B cell (primary cell): ENCODE measurements around the gene GRK3. TPM values are rescaled to one million over a fixed set of nuclear protein-coding genes. Genes with fewer than 3 reads are reported as not detected.

Experiments
- ATAC-seq: fragments of 200-7000 bp; cut with Tn5 transposase; one replicate; pipeline ENCODE4 v1.10.0; 2021; ENCODE audit warnings: low read depth, mild to moderate bottlenecking, moderate number of reproducible peaks, moderate library complexity
- CTCF ChIA-PET: fragments of 350-600 bp; sonication (Branson Sonifier 250); formaldehyde crosslinking; loops from one replicate; lab custom pipeline; 2021; ENCODE audit warnings: antibody characterized with exemption, inconsistent platforms; lab: Charles Lee
- POLR2A ChIA-PET: fragments of 350-600 bp; sonication (Branson Sonifier 250); formaldehyde crosslinking; loops from one replicate; lab custom pipeline; 2021; ENCODE audit warnings: antibody characterized with exemption; lab: Charles Lee
- DNase-seq: peaks from one replicate; pipeline ENCODE4 v3.0.0; 2013
- H2AFZ ChIP-seq: 2 replicates; pipeline ENCODE4 v1.6.1; 2012; ENCODE audit warnings: mild to moderate bottlenecking, low read depth, low read length; ENCODE audit not compliant: insufficient read depth, poor library complexity, severe bottlenecking
- H3K27ac ChIP-seq, 2 donors: 1 replicate in 1 of 2; 2 replicates in 1 of 2; pipeline ENCODE4 v1.5.1; 2012 to 2013; ENCODE audit warnings: low read length in 2 of 2, mild to moderate bottlenecking in 2 of 2, moderate library complexity in 1 of 2
- H3K27me3 ChIP-seq, 4 experiments: fragments of 200-600 bp in 1 of 4; sonication (generic) in 1 of 4; replicated peaks in 1 of 4; 1 replicate in 2 of 4; 2 replicates in 2 of 4; pipeline versions ENCODE4 v1.6.1 to v1.7.0; 2013 to 2016; ENCODE audit warnings: low read length in 3 of 4, mild to moderate bottlenecking in 2 of 4, mixed read lengths in 1 of 4, moderate library complexity in 1 of 4; ENCODE audit not compliant: insufficient read depth in 4 of 4, control insufficient read depth in 3 of 4; ENCODE audit errors: control extremely low read depth in 1 of 4
- H3K36me3 ChIP-seq, 2 experiments: replicated peaks in 1 of 2; 1 replicate in 1 of 2; 2 replicates in 1 of 2; pipeline versions ENCODE4 v1.6.1 to v1.7.1; 2013; ENCODE audit warnings: low read length in 1 of 2; ENCODE audit not compliant: insufficient read depth in 2 of 2, control insufficient read depth in 1 of 2; ENCODE audit errors: control extremely low read depth in 1 of 2, extremely low read depth in 1 of 2
- H3K4me1 ChIP-seq, 2 donors: fragments of 200-600 bp in 1 of 2; sonication (generic) in 1 of 2; 1 replicate in 1 of 2; 2 replicates in 1 of 2; pipeline versions ENCODE4 v1.5.1 to v1.6.1; 2013 to 2017; ENCODE audit warnings: low read length in 2 of 2; ENCODE audit not compliant: control insufficient read depth in 2 of 2, insufficient read depth in 2 of 2
- H3K4me2 ChIP-seq: replicated peaks from 2 replicates; pipeline ENCODE3; 2012; ENCODE audit warnings: mild to moderate bottlenecking, low read depth, low read length; ENCODE audit not compliant: poor library complexity, severe bottlenecking
- H3K4me3 ChIP-seq, 5 experiments: fragments of 200-600 bp in 1 of 5; sonication (generic) in 1 of 5; 1 replicate in 3 of 5; 2 replicates in 2 of 5; pipeline versions ENCODE4 v1.5.1 to v1.7.0; 2011 to 2016; ENCODE audit warnings: low read length in 4 of 5, mild to moderate bottlenecking in 4 of 5, low read depth in 2 of 5, control low read depth in 1 of 5, moderate library complexity in 1 of 5; ENCODE audit not compliant: insufficient read depth in 1 of 5; ENCODE audit errors: control extremely low read depth in 1 of 5, extremely low read depth in 1 of 5
- H3K79me2 ChIP-seq: fragments of 200-600 bp; sonication (generic); one replicate; pipeline ENCODE4 v1.6.0; 2016; ENCODE audit warnings: low read length; ENCODE audit not compliant: control insufficient read depth, insufficient read depth
- H3K9ac ChIP-seq: fragments of 200-600 bp; sonication (generic); 2 replicates; pipeline ENCODE4 v1.6.1; 2017; ENCODE audit warnings: mild to moderate bottlenecking, low read length, moderate library complexity
- H3K9me3 ChIP-seq, 3 donors: one replicate each; pipeline versions ENCODE4 v1.6.1 to v1.7.1; 2013; ENCODE audit warnings: low read length in 2 of 3; ENCODE audit not compliant: control insufficient read depth in 2 of 3, insufficient read depth in 1 of 3; ENCODE audit errors: control extremely low read depth in 1 of 3
- H4K20me1 ChIP-seq: 2 replicates; pipeline ENCODE4 v1.6.0; 2012; ENCODE audit warnings: mild to moderate bottlenecking, low read length; ENCODE audit not compliant: insufficient read depth, control insufficient read depth, poor library complexity, severe bottlenecking
- H3K27ac Mint-ChIP-seq: one replicate; pipeline ENCODE4 v1.8.0; 2021; ENCODE audit warnings: mixed read lengths
- H3K27me3 Mint-ChIP-seq: one replicate; pipeline ENCODE4 v1.8.0; 2021; ENCODE audit warnings: mixed read lengths
- H3K4me1 Mint-ChIP-seq: one replicate; pipeline ENCODE4 v1.8.0; 2021; ENCODE audit warnings: mixed read lengths
- H3K4me3 Mint-ChIP-seq: one replicate; pipeline ENCODE4 v1.8.0; 2021; ENCODE audit warnings: mixed read lengths
- H3K9me3 Mint-ChIP-seq: one replicate; pipeline ENCODE4 v1.8.0; 2022; ENCODE audit warnings: mixed read lengths; ENCODE audit not compliant: insufficient read depth
- CTCF ChIP-seq: fragments of 200-600 bp; IDR thresholded peaks from one replicate; pipeline ENCODE4 v1.8.0; 2022; ENCODE audit warnings: antibody characterized with exemption, mild to moderate bottlenecking
- EZH2 ChIP-seq: IDR thresholded peaks from 2 replicates; pipeline ENCODE4 v1.6.1; 2012; ENCODE audit warnings: borderline replicate concordance, low read depth, mild to moderate bottlenecking, moderate library complexity, low read length; ENCODE audit not compliant: insufficient read depth, poor library complexity, severe bottlenecking
- WGBS: methylation state at CpG from one replicate; pipeline ENCODE4 v1.1.5; 2013; ENCODE audit warnings: missing lambda C conversion rate; ENCODE audit not compliant: insufficient coverage; 5-methylcytosine and 5-hydroxymethylcytosine counted together
- intact Hi-C: fragments of 100-400 bp; cut with micrococcal nuclease; formaldehyde crosslinking; loops from one replicate; pipeline ENCODE4 v1.10.0; 2022
- polyA plus RNA-seq: library from polyadenylated mRNA; depleted of rRNA; stranded (reverse); fragments of >200 nt; gene quantifications from 2 replicates; pipeline ENCODE4 v1.2.3, GENCODE V29; 2012
- total RNA-seq, 2 donors: library from RNA; stranded (reverse); fragments of 120-200 nt in 1 of 2; gene quantifications; 1 replicate in 1 of 2; 2 replicates in 1 of 2; pipeline versions ENCODE4 v1.2.3 to v1.2.4, GENCODE V29; 2013 to 2022

Gene GRK3
- total and polyA plus RNA-seq, 2 donors (not counting 1 experiment from before 2014, with no cell fraction given): 17.6 to 61.0 TPM

- ChIA-PET POLR2A (no interaction called here), CTCF (no interaction called here)
- H3K4me2 ChIP-seq: no peak overlapping the region
- Mint-ChIP-seq H3K4me3 (no peak overlapping the region), H3K9me3 (no peaks in the 10 kb centered on the region), H3K27me3 (no peaks in the 10 kb centered on the region), H3K27ac (no peak overlapping the region), H3K4me1 (peaks cover 40% of the 10 kb centered on the region)
- H3K4me3 ChIP-seq: no peak overlapping the region
- H3K9me3 ChIP-seq: no peaks in the 10 kb centered on the region
- ATAC-seq (no peak), DNase-seq (no peak)
- no peak for TF ChIP-seq CTCF
- TF ChIP-seq EZH2: no peak
- peaks cover 94% of the 10 kb centered on the region for H3K79me2 ChIP-seq
- H3K9ac ChIP-seq: no peak overlapping the region
- H3K4me1 ChIP-seq: peaks cover 23 to 28% of the 10 kb centered on the region in 2 donors
- peaks cover 67% of the 10 kb centered on the region for H4K20me1 ChIP-seq
- no peak overlapping the region for H2AFZ ChIP-seq
- WGBS: 100% methylated on average over 2 of the region's 5 CpGs
- intact Hi-C loops: no loop called here
- H3K36me3 ChIP-seq: peaks cover 0 to 3% of the 10 kb centered on the region in 2 experiments
- no peaks in the 10 kb centered on the region for H3K27me3 ChIP-seq
- no peak overlapping the region for H3K27ac ChIP-seq
Measured at GRCh38 chr22:25630447-25630846, 66.0 kb downstream of the GRK3 start.

DNA sequence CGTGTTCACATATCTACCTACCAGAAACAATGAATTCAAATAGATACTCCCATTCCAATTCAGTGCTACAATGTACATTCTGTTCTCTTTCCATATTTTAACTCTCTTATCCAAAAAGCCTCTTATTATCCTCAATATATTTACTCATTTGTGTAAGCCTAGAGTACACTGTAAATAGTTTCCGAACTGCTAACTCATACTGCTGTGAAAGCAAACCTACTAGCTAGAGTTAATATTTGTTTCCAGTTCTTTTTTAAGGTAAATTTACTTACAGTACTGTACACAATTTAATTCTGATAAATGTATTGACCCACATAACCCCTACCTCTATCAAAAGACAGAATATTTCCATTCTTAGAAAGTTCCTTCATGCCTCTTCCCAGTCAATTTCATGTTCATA is 71.8 kb downstream of the GRK3 start:
- CTCF ChIA-PET: no interaction called here
- no peak overlapping the region for H3K4me3 ChIP-seq
- no peak overlapping the region for H3K4me3 Mint-ChIP-seq
- no peak overlapping the region for H2AFZ ChIP-seq
- peaks cover 42% of the 10 kb centered on the region for H3K4me1 Mint-ChIP-seq
- peaks cover 96% of the 10 kb centered on the region for H3K79me2 ChIP-seq
- no peak overlapping the region for H3K27ac Mint-ChIP-seq
- no peak overlapping the region for H3K9ac ChIP-seq
- no peaks in the 10 kb centered on the region for H3K27me3 ChIP-seq
- H3K4me1 ChIP-seq: no peaks in the 10 kb centered on the region
- H3K9me3 Mint-ChIP-seq: no peaks in the 10 kb centered on the region
- POLR2A ChIA-PET: interaction anchor here (0.6 kb wide), 1 partner anchor 1760 kb away, joined by 3 read pairs; no protein-coding TSS in a partner anchor
- H3K4me2 ChIP-seq: no peak overlapping the region
- TF ChIP-seq EZH2 (no peak), CTCF (no peak)
- no peaks in the 10 kb centered on the region for H3K27me3 Mint-ChIP-seq
- no peak for ATAC-seq
- no CpG with 5 or more reads among the region's 2 CpGs for WGBS
- peaks cover 0 to 6% (median 3%) of the 10 kb centered on the region in 3 donors for H3K9me3 ChIP-seq
- DNase-seq: no peak
- H3K27ac ChIP-seq: no peak overlapping the region
- peaks cover 60% of the 10 kb centered on the region for H4K20me1 ChIP-seq
- peaks cover 2 to 16% of the 10 kb centered on the region in 2 experiments for H3K36me3 ChIP-seq
- intact Hi-C loops: no loop called here
